ENCODE data around the gene PRB2. TPM values are rescaled to one million over a fixed set of nuclear protein-coding genes. Genes with fewer than 3 reads are reported as not detected.
A peak's percentile ranks its signal among the peaks of the same experiment; 100 is the strongest.
"Not testable (repeated sequence)": the region's sequence is repeated elsewhere in the genome, so short reads cannot be mapped to it uniquely, and the experiment has no call there.

Gene PRB2
- not detected for polyA plus RNA-seq (2013, experiment 1 of 2; ENCODE audit: insufficient read length)
- polyA plus RNA-seq (2013, experiment 2 of 2; ENCODE audit: insufficient read length) = not detected

DNA sequence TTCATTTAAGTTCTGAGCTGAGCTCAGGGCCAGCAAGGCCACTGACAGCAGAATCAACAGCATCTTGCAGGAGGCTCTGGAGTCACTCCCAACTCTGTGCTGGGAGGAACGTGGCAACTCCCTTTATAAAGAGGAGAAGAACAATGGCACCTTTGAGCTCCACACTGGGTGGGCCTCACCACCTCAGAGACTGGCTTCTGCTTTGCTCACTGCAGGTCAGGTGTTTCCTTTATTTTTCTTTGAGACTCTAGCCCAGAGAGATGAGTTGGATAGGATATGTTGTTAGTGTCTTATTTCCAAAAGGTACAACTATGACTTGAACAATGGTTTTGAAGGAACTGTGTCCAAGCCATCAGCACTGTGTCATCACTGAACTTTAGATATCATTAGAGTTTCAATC, at the start of gene PRB2:
TSS of gene PRB2 (minus strand) at position 101 of the 400 bp plus-strand sequence. CDS start at position 63, 38 bp downstream.
- not testable (repeated sequence) for DNase-seq

DNA sequence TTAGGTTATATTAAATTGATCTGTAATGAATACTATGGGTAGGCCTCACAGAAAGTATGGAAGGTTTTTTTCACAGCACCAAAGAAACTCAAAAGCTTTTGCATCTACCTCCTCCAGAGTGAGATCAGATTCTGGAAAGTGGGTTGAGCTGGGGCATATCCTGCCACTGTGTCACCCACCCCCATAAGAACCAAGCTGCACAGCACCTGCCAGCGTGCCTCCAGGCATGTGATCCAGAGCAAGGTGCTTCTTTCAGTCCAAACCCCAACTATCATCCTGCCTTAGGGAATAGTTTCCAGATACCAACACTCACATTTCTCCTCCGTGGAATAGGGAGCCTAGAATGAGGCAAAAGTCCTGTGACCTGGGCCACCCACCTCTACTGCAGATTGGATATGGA, 42.6 kb upstream of the PRB2 start:
- DNase-seq = no peak

DNA sequence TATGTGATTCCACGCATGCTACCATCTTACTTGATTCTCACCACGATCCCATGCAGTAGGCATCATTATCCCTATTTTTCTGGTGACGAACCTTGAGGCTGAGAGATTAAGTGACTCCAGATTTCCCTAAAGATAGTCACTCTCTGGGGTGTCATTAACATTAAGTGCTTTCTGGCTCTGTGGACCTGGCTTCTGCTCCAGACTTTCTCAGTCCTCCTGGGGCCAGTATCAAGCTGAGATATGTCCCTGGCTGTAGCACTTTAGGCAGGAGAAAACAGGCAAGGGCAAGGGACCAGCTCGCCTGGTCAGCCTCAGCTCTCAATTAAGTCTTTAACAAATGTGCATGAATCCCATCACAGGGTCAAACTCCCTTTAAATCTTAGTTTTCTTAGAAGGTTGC, 38.3 kb upstream of the PRB2 start:
- no peak for DNase-seq

DNA sequence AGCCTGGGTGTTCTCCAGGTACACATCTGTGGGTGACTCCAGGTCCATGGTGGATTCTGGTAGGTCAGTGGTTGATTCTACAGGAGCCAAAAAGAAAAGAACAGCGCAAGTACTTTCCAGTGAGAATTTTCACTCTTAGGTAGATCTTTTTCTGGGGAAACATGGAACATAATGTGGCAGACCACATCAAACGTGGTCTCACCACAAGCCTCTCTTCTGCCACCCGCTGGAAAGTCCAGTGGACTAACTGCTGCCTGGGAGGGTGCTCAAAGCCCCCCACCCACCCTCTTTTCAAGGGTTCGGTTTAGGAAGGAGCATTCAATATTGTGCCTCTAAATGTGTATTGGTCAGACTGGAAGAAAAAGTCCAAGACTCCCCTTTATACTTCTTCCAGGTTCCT, 36.1 kb upstream of the PRB2 start:
- no peak for DNase-seq

DNA sequence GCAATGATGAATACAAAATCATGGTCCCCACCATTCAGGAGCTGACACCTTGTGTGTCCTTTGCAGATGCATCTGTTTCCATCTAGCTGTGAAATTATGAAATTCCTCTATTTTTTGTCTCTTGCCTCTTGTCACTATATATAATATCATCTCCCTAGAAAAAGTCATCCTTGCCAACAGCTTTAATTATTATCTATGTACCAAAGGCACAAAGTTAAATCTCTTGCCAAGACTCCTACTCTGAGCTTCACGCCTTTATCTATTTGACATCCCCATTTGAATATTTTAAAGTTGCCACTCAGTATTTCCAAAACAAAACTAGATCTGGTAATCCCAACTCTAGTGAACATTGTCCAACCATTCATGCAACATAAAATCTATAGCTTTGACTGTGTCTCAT, 32.0 kb upstream of the PRB2 start:
- DNase-seq = no peak

DNA sequence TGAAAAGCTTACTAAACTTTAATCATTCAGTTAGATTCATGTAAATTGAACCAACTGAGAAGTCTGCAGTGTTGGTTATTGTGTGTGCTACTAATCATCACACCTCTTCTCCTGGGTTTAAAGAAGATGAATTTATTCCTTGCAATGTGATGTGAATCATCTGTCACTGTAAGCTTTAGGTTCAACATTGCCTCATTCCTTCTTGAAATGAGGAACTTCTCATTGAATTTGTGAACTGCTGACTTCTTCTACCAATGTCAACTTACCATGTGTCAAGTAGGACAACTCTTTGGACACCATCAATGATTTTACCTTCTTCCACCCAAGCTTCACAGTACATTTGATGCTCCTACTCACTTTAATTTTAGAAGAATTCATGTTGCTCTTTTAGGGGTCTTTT, 17.4 kb upstream of the PRB2 start:
- no peak for DNase-seq

DNA sequence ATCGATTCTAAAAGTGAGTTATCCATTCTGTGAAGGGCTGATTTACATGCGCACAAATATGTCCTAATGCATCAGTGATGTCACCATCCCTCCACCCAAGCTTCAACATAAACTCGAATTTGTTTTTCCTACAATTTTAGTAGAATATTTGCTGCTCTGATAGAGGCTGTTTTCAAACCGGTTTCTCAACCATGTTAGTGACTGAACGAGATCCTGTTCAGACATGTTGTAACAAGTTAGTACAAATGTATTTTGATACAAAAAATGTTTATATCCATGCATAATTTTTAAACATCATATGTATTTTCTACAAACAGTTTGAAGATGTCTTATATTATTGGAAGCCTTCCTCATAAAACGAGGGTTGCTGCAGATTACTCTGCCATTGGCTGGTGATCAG, 12.7 kb upstream of the PRB2 start:
- no peak for DNase-seq

DNA sequence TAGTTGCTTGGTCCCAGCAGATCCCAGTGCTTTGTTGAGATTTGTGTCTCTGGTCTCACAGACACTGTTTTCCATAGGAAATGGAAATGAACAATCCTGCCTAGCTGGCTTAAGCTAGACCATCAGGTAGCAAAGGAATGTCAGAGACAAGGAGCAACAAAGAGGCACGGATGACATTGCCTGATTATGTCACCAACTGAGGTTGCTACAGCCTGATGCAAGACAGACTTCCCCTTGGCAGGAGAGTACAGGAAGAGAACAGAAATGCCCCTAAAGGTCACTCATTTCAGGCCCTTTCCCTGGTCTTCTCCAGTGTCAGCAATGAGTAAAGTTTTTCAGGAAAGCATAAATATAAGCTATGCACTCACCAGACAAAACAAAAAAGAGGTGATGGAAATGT, 2.0 kb upstream of the PRB2 start:
- no peak for DNase-seq

DNA sequence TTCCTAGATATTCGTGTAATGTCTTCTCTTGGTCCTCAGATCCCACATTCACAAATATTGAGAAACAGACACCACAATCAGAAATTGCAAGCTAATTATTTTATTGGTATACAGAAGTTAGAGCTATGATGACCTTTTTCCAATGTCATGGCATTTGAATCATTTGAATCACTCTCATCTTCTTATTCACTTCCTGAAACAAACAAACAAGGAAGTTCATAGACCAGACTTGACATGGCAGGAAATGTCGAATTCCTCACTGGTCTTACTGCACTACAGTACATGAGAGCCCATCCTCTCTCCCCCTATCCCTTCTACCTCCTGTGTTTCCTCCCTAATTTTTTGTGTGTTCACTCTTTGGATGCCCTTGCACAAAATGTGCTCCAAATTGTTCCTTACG, 3.9 kb downstream of the PRB2 start:
- not testable (repeated sequence) for DNase-seq

DNA sequence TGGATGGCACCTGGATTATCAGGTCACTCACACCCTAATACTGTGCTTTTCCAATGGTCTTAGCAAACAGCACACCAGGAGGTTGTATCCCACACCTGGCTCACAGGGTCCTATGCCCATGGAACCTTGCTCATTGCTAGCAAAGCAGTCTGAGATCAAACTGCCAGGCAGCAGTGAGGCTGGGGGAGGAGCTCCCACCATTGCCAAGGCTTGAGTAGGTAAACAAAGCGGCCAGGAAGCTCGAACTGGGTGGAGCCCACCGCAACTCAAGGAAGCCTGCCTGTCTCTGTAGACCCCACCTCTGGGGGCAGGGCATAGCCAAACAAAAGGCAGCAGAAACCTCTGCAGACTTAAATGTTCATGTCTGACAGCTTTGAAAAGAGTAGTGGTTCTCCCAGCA, 17.9 kb downstream of the PRB2 start:
- DNase-seq = not testable (repeated sequence)

DNA sequence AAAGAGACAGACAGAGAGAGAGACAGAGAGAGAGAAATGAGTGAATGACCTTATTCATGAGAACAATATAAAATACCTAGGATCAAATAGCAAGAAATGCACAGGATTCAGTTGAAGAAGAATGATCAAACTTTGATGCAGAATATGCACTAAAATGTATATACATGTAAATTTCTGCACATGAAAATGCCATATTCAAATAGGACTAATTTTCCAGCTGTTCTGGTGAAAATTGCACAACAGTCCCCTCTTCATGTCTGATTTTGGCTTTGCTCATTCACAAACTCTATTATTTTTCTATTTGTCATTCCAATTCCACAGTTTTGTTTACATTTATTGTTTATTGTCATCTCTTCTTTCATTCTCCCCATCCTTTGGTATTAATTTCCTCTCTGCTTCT, 34.2 kb downstream of the PRB2 start:
- no peak for DNase-seq

DNA sequence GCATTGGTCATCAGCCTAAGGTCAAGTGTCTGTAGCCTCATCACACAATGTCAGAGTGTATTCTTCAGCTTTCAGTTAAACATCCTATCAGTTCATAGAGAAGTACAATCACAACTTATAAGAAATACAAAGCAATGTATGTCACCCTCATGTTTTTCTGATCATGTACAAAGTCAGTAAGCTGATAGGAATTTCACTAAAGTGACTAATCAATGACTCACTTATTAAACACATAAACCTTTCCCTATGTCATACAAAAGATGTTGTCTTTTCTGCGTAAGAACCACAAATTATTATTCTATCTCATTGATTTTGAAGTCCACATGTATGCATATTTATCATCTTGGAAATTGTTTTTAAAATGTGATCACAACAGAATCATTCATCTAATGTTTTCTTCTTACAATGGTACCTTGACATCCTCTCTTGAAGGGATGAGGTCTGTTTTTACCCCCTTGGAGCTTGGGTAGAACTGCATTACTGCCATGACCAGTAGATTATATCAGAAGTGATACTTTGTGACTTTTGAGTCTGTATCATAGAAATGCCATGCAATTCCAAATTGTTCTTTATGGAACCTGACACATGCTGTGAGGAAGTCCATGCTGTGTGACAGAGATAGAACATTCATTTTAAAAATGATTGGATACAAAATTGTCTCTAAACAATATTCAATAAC, 35.0 kb downstream of the PRB2 start:
- peak; percentile 49 for DNase-seq

DNA sequence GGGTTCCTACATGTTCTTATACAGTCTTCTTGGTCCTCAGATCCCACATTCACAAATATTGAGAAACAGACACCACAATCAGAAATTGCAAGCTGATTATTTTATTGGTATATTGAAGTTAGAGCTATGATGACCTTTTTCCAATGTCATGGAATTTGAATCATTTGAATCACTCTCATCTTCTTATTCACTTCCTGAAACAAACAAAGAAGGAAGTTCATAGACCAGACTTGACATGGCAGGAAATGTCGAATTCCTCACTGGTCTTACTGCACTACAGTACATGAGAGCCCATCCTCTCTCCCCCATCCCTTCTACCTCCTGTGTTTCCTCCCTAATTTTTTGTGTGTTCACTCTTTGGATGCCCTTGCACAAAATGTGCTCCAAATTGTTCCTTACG, 43.6 kb downstream of the PRB2 start:
- DNase-seq = not testable (repeated sequence)

DNA sequence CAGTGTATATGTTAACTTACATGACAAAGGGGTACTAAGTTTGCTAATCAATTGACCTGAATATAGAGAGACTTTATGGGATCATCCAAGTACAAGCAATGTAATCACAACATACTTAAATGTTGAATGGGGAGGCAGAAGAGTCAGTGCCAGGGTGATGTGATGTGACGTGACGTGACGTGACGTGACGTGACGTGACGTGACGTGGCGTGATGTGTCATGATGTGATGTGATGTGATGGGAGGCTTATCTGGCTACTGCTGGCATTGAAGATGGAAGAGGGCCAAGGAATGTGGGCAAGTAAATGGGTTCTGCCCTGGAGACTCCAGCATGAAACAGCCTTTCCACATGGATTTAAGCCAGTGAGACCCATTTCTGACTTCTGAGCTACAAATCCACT, 46.9 kb downstream of the PRB2 start:
- no peak for DNase-seq

DNA sequence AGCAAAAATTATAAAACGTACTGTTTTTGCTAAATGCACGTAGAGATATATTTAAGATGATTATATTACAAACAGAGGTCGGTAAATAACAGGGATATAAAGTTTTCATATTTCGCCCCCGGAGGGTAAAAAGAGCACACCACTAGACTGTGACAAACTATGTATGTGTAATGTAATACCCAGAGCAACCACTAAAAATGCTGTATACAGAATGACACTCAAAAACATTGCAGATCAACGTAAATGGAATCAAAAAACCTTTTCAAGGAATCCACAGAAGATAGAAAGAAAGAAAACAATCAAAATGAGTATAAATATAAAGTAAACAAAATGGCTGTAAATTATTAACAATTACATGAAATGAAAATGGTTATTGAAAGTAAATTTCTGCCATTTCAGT, 47.6 kb downstream of the PRB2 start:
- DNase-seq = no peak

DNA sequence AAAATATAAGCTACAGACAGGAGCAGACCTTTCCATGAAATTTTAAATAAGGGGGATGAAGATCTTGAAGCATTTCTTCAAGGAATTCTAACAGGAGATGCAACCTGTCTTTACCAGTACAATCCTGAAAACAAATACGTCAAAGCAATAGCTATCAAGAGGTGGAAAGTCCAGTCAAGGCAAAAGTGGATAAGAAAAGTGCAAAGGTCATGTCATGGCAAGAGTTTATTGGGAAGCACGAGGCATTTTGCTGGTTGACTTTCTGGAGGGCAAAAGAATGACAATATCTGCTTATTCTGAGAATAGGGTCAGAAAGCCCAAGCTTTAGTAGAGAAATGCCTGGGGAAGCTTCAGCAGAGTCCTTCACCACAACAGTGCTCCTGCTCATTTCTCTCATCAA, 50.9 kb downstream of the PRB2 start:
- no peak for DNase-seq

Measured in fibroblast of skin of abdomen (primary cell).